KOPT-K1 (cell line): ENCODE results near the gene POLH.
"Not testable (repeated sequence)": the region's sequence is repeated elsewhere in the genome, so short reads cannot be mapped to it uniquely, and the experiment has no call there.

ENCODE experiments used
- H3K27ac ChIP-seq: fragments of 200-600 bp; sonication (generic); 2 replicates; pipeline ENCODE4 v1.5.1; 2016; ENCODE audit warnings: antibody characterized with exemption, mild to moderate bottlenecking, low read depth, low read length; ENCODE audit not compliant: poor library complexity, severe bottlenecking
- H3K36me3 ChIP-seq: fragments of 200-600 bp; sonication (generic); 2 replicates; pipeline ENCODE4 v1.5.1; 2017; ENCODE audit warnings: antibody characterized with exemption, mild to moderate bottlenecking, low read length, moderate library complexity; ENCODE audit not compliant: insufficient read depth
- H3K9me3 ChIP-seq: fragments of 200-600 bp; sonication (generic); 2 replicates; pipeline ENCODE4 v1.5.1; 2017; ENCODE audit warnings: antibody characterized with exemption, low read length, mild to moderate bottlenecking; ENCODE audit not compliant: insufficient read depth, poor library complexity, severe bottlenecking

Gene POLH

DNA sequence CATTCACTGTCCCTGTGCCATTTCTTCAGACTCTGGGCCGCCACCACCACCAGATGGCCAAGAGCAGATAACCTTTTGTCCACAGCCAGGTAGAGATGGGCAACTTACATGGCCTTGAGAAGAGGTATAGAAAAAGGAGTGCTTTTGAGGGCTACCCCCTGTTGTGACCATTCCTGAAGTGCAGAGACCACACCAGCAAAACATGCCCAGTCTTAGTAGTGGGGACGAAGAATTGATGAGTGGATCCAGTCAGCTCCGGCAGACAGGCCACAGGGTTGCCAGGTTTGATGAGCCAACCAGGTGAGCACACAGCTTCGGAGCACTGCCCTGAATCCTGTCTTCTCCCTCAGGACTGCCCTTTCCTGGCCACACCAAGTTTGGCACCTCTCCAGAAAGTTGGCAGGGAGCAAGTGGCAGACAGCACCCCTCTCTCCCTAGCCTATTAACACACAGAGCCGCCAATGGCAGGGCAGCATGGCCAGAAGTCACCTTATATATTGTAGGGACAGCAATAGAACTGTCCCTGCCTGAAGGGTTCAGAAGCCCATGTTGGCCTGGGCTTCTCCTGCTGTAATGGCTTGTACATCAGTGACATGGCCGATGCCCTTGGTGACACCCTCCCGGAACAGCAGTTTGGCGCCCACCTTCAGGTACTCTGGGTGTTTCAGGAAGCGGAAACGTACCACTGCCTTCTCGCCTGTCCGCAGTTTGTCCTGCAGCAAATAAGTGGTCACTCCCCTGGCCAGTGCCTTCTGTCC is 45.3 kb downstream of the POLH start:
- no peak overlapping the region for H3K27ac ChIP-seq
- no peaks in the 10 kb centered on the region for H3K9me3 ChIP-seq
- peaks cover 91% of the 10 kb centered on the region for H3K36me3 ChIP-seq

GRCh38 chr6:43621836-43622180 is 45.8 kb downstream of the POLH start:
- no peaks in the 10 kb centered on the region for H3K9me3 ChIP-seq
- no peak overlapping the region for H3K27ac ChIP-seq
- peaks cover 91% of the 10 kb centered on the region for H3K36me3 ChIP-seq

DNA sequence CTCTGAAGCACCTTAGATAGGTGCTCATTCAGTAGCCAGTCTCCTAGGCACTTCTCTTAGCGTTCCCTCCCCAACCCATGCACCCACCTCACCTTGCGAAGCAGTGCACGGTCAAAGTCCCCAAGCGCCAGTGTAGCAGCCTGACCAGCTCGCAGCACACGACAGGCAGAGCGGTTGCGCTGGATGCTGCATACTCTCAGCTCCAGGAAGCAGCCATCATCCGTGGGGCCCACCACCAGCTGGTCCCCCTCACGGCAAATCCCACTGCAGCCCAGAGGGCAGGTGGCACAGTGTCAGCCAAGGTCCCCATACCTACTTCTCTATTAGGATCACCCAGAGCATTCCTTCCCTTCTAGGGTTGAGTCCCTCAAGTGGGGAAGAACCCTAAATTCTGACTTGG is 46.6 kb downstream of the POLH start:
- H3K27ac ChIP-seq, result no peak overlapping the region
- peaks cover 93% of the 10 kb centered on the region for H3K36me3 ChIP-seq
- H3K9me3 ChIP-seq, result no peaks in the 10 kb centered on the region

GRCh38 chr6:43623880-43624785 is 48.1 kb downstream of the POLH start:
- Histone ChIP-seq H3K9me3 (no peaks in the 10 kb centered on the region), H3K27ac (no peak overlapping the region), H3K36me3 (peaks cover 83% of the 10 kb centered on the region)

DNA sequence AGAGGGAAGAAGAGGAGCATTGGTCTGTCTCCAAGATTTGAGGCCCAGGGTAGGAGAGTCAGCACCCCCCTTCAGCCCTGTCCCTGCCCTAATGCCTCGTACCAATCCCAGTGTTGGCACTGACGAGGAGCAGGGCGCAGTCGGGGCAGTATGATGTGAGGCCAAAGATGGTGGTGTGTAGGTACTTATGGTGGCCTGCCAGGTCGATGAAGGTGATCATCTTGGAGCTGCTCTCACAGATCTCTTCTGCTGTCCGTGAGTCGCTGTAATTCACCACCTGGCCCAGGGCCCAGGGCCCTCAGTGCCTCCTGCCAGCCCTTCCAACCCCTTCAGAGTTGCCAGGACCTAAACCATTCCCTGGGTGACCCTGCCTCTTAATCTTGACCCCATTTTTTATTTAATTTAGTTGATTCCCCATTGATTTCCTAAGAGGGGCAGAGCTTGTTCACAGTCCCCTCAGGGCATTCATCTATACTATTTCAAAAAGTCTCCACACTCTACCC is 48.9 kb downstream of the POLH start:
- no peaks in the 10 kb centered on the region for H3K9me3 ChIP-seq
- H3K27ac ChIP-seq, result no peak overlapping the region
- peaks cover 76% of the 10 kb centered on the region for H3K36me3 ChIP-seq

GRCh38 chr6:43625393-43625992 is 49.5 kb downstream of the POLH start:
- H3K9me3 ChIP-seq, result no peaks in the 10 kb centered on the region
- no peak overlapping the region for H3K27ac ChIP-seq
- H3K36me3 ChIP-seq, result peaks cover 70% of the 10 kb centered on the region

DNA sequence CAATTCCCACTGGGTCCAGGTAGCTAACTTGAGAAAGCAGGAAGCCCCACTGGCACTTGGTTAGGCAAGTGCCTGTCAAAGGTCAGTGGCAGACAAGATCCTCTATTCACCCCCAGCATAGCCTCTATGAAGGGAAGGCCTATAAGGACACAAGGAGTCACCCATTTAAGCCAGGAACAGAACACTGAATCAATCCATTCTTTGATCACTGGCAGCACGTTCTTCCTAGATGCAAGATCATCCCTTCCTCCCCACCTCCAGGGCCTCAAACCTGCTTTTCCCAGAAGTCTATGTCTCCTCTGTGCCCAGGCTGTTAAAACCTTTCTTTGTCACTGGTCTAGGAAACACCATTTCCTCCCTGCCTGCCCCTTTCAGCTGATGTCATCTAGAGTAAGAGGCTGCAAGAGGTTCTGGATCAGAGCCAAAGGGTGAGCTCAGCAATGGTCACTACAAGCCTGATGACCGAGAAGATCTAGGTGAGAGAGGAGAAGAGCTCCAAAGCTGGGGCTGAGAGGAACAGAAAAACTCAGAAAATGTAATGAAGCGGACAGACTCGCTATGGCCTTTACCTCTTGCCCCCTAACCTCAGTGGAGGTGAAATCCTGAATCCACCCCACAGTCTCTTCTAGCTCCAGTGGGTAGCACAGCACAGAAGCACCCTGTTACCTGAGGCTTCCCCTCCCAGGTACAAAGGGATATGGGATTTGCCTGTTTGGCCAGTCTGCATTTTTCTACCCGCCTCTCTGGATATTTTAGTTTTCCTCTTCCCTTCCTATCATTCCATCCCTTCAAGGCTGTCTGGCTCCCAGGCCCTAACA is 51.2 kb downstream of the POLH start:
- Histone ChIP-seq H3K9me3 (no peaks in the 10 kb centered on the region), H3K27ac (no peak overlapping the region), H3K36me3 (peaks cover 53% of the 10 kb centered on the region)

DNA sequence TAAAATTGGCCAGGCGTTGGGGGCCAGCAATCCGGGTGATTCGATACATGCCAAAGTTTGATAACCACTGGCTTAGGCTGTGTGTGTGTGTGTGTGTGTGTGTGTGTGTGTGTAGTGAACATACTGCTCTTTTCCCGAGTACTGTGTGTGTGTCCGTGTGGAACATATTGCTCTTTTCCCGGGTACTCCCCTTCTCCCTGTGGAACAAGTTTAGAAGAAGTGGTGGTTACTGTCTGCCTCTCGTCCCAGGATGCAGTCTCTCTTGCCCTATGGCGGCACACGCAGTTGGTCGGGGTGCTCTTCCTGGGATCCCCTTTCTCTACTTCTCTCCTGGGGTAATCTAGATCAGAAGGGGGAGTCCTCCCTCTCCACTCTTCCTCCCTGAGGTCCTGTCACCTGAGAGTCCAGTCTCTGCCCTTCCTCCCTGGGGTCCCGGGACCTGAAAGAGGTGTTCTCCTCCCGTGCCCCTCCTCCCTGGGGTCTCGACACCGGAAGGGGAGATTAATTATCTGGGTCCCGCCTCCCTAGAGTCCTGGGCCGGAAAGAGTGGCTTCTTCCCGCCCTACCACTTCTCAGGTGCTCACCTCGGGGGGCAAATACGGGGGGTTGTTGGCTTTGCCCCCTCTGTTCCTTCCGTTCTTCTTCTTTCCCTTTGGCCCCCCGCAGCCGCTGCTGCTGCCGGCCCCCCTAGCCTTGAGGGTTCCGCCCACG is 52.6 kb downstream of the POLH start:
- Histone ChIP-seq H3K36me3 (peaks cover 39% of the 10 kb centered on the region), H3K27ac (peak overlapping the region; percentile 96)

GRCh38 chr6:43629104-43629504 is 53.1 kb downstream of the POLH start, which contains the start of gene GTPBP2:
Gene GTPBP2 (minus strand): TSS chr6:43629264. CDS start chr6:43629162, 102 bp downstream.
- peak within 1 kb of the TSS; percentile 96 for H3K27ac ChIP-seq
- H3K9me3 ChIP-seq, result no peaks in the 10 kb centered on the region
- H3K36me3 ChIP-seq, result peaks cover 34% of the 10 kb centered on the region

More for the DNA sequence above, 52.6 kb downstream of the POLH start:
- no peaks in the 10 kb centered on the region for H3K9me3 ChIP-seq

DNA sequence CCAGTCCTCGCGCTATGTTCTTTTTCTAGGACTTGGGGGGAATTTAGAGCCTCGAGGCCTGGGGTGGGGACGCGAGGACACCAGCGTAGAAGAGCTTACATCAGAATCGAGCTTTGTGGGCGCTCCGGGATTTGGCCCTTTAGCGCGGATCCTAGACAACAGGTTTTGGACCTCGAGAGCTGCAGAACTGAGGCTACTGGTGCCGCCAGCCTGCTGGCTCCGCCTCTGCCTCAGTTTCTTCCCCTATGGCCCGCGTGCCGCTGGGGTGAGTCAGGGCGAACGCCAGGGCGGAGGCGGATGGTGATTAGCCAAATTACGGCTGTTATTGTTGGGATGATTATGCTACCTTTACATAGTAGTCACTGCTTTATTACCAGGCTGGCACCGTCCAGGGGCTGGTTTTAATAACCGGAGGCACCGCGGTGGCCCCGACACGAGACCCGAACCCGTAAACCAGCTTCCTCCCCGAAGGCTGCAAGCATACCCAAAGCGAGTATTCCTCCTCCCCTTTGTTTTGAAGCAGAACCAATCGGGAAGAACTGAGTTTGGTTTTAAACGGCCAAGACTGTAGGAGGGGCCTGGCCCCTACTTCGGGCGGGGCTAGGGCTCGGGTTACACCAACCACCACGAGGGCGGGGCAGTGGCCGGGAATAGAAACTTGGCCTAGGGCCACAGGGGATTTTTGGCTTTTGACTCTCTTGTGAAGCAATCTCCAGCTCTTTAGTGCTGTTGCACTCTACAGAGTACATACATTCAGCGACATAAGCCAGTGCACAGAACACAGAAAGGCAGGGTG is 53.7 kb downstream of the POLH start:
- Histone ChIP-seq H3K9me3 (no peaks in the 10 kb centered on the region), H3K36me3 (peaks cover 28% of the 10 kb centered on the region), H3K27ac (peak overlapping the region; percentile 96)

DNA sequence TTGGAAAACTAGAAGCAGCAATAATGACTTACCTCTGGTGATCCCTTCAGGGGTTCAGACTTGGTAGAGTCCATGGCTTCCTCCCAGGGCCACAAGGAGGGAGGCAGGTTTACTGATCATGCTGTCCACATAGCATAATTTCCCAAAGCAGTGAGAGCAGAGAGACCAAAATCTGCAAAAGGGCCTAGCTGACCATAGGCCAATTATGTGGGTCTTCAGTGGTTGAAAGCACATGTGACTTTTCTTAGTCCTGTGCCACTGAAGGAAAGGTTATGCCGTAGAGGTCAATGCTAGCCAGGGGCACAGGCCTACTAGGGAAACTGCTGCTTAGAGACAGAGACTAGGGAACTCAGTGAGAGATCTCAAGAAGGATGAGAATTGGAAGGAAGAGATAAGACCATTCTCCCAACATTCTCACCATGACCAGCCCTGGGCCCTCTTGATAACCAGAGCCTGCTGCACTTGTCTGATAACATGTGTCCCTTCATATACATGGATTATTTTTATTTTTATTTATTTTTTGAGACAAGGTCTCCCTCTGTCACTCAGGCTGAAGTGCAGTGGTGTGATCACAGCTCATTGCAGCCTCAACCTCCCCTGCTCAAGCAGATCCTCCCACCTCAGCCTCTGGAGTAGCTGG is 55.1 kb downstream of the POLH start:
- Histone ChIP-seq H3K27ac (no peak overlapping the region), H3K9me3 (no peaks in the 10 kb centered on the region), H3K36me3 (peaks cover 14% of the 10 kb centered on the region)

- H3K27ac ChIP-seq, H3K36me3 ChIP-seq, H3K9me3 ChIP-seq: not testable (repeated sequence)
Observed at GRCh38 chr6:43633002-43633401, 57.0 kb downstream of the POLH start.

DNA sequence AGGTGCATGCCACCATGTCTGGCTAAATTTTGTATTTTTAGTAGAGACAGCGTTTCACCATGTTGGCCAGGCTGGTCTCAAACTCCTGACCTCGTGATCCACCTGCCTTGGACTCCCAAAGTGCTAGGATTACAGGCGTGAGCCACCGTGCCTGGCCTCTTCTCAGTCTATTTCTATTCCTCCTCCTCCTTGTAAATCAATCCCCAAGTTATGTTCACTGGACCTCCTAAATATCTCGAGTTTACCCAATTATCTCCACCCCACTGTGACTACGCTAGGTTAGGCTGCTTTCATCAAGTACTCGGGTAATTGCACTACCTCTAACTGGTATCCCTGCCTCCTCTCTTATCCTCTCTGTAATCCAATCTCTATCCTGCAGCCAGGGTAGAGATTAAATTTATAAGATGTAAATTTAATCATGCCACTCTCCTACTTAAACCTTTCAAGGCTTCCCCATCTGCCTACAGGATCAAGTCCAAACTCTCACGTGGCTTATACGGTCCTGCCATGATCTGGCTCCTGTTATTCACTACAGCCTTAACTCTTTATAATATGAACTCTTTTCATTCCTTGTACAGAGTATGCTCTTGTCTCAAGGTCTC is 58.8 kb downstream of the POLH start:
- Histone ChIP-seq H3K36me3 (peaks cover 26% of the 10 kb centered on the region), H3K9me3 (no peaks in the 10 kb centered on the region), H3K27ac (peak overlapping the region; percentile 95)
